Measurements from ENCODE around the gene FAH.

DNA sequence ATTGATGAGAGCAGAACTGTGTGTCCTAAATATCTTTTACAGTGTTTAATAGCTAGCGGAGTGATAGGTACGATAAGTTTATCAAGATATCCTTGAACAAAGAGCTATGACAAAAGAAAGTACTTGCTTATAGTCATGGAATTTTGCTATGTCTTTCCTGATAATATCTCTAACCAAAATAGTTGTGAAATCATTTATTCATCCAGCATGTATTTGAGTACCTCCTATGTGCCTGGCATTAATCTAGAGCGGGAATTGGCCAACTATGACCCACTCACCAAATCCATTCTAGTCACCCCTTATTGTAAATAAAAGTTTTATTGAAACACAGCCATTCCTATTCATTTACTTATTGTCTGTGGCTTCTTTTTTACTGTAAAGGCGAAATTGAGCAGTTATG, 46.7 kb upstream of the FAH start:
- TF ChIP-seq CTCF (IDR thresholded peaks at IDR 0.05) (no peak), POLR2AphosphoS5 (IDR thresholded peaks at IDR 0.05; ENCODE audit: low read depth, low read length) (no peak), TCF7L2 (IDR thresholded peaks at IDR 0.05; ENCODE audit: low read depth, low read length) (no peak)
